Bronchial epithelial cell (primary cell): ENCODE data around the gene EBLN2. TPM values are rescaled to one million over a fixed set of nuclear protein-coding genes. Genes with fewer than 3 reads are reported as not detected.
A peak's percentile ranks its signal among the peaks of the same experiment; 100 is the strongest.

Source experiments
- DNase-seq: peaks from one replicate; pipeline ENCODE4 v3.0.0-alpha.2; 2010; ENCODE audit warnings: low read depth
- FAIRE-seq: peaks from 2 replicates; lab custom pipeline; 2011; peaks lifted over from hg19 to GRCh38; lab: Jason Lieb, UNC
- H3K27me3 ChIP-seq: 2 replicates; pipeline ENCODE4 v1.5.1; 2011; ENCODE audit warnings: low read length; ENCODE audit not compliant: control insufficient read depth, insufficient read depth
- H3K36me3 ChIP-seq: 2 replicates; pipeline ENCODE4 v1.5.1; 2011; ENCODE audit warnings: low read length; ENCODE audit not compliant: control insufficient read depth, insufficient read depth
- H3K4me3 ChIP-seq: 2 replicates; pipeline ENCODE4 v1.5.1; 2011; ENCODE audit warnings: mild to moderate bottlenecking, low read depth, low read length, control low read depth
- total RNA-seq: library from RNA; depleted of rRNA; stranded (reverse); fragments of >200 nt; gene quantifications from 2 replicates; pipeline ENCODE4 v1.2.1, GENCODE V29; 2014
- TF ChIP-seq, protein P1 (sequence below): IDR thresholded peaks from 2 replicates; pipeline ENCODE4 v1.5.1; 2011; ENCODE audit warnings: mild to moderate bottlenecking, moderate library complexity, low read length, control low read depth, inconsistent platforms; ENCODE audit not compliant: insufficient read depth, severe bottlenecking

EBLN2 gene
- total RNA-seq, 1 donor from 2014 or later, result 5.3 TPM

DNA sequence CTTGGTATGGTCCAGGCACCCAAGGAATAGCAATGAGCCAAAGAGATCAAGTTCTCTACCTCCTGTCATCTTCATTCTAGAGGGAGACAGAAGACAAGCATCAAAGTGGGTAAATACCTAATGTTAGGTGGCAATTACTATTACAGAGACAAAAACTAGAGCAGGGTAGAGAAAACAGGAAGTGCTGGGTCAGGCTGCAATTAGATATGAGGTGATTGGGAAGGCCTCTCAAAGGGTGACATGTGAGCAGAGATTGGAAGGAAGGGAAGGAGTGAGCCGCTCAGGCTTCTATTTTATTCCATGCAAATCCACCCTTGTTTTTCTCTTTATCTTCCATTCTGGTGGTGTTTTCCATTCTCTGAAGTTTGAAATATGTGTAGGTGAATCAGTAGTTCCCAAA lies 37.4 kb downstream of the EBLN2 start:
- no peak overlapping the region for H3K4me3 ChIP-seq
- TF ChIP-seq, protein P1, sequence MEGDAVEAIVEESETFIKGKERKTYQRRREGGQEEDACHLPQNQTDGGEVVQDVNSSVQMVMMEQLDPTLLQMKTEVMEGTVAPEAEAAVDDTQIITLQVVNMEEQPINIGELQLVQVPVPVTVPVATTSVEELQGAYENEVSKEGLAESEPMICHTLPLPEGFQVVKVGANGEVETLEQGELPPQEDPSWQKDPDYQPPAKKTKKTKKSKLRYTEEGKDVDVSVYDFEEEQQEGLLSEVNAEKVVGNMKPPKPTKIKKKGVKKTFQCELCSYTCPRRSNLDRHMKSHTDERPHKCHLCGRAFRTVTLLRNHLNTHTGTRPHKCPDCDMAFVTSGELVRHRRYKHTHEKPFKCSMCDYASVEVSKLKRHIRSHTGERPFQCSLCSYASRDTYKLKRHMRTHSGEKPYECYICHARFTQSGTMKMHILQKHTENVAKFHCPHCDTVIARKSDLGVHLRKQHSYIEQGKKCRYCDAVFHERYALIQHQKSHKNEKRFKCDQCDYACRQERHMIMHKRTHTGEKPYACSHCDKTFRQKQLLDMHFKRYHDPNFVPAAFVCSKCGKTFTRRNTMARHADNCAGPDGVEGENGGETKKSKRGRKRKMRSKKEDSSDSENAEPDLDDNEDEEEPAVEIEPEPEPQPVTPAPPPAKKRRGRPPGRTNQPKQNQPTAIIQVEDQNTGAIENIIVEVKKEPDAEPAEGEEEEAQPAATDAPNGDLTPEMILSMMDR, result no peak
- FAIRE-seq (no peak), DNase-seq (no peak)
- no peaks in the 10 kb centered on the region for H3K36me3 ChIP-seq
- no peaks in the 10 kb centered on the region for H3K27me3 ChIP-seq

DNA sequence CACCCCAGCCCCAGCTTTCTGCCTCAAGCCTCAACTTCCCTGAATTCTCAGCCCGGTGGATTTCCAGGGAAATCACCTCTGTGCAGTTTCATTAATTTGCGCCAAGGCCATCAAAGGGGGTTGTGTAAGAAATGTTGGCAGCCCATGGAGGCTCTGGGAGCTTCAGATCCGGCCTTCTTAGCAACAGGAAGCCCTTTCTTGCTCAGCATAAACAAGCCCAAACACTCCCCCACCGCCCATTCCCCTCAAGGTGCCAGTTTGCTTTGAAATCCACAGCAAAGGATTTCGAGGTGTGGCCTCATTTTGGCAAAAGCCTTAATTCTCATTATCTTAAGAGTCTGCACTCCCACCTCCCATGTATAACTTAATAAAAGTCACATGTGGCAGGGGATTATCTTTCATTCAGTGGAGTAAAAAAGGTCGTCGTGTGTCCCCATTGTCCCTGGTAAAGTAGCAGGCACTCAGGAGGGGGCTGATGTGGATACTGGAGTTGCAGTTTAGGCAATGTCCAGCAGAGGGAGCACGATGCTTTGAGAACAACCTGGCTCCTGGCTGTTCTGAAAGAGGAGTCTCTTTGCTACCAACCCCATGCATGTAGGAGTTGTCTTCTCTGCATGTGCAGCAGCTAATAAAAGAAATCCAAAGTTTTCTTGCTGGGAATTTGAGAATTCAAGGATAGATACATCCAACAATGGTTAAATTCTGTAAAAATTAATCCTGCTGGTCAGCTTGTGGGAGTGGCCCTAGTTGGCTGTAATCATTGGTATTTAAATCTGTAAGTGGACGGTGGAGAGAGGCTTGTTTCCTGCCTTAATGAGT lies 39.5 kb downstream of the EBLN2 start:
- TF ChIP-seq, protein P1, result peak; percentile 92
- Histone ChIP-seq H3K4me3 (no peak overlapping the region), H3K27me3 (no peaks in the 10 kb centered on the region), H3K36me3 (no peaks in the 10 kb centered on the region)
- peak; percentile 62 for DNase-seq
- no peak for FAIRE-seq

DNA sequence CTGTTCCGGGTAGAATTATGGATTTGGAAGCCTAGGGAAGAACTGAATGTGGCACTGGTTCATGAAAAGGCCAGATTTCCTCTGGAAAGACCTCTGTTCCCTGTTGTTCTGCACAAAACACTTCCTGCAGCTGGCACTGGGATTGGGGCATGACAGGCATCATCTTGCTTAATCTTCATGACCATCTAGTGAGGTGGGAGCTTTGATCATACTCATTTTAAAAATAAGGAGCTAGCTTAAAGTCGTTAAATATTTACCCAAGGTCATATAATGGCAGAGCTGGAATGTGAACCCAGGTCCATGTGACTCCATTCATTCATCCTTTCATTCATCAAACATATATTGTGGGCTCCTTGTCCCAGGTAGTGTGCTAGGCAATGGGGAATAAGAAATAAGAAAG lies 40.4 kb downstream of the EBLN2 start:
- DNase-seq, result no peak
- TF ChIP-seq, protein P1, result no peak
- no peak for FAIRE-seq

DNA sequence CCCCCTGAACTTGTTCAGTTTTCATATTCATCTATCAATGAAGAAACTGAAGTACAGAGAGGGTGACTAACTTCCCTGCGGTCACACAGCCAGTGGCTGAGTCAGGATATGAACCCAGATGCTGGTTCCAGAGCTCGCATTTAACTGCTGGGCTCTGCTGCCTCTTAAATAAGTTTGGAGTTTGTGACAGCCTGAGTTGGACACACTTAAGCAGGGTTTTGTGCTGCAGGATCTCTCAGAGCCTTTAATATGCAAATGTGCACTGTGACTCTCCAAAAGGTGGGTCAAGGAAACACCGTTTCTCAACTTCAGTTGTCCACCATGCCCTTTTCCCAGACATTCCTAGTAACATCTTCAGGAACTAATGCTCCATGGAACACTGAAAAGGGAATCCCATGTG lies 45.8 kb downstream of the EBLN2 start:
- TF ChIP-seq, protein P1, result no peak
- H3K27me3 ChIP-seq, result no peaks in the 10 kb centered on the region
- DNase-seq, result no peak
- no peaks in the 10 kb centered on the region for H3K36me3 ChIP-seq
- no peak overlapping the region for H3K4me3 ChIP-seq
- FAIRE-seq, result no peak

More for the DNA sequence above, 40.4 kb downstream of the EBLN2 start:
- no peaks in the 10 kb centered on the region for H3K27me3 ChIP-seq
- H3K4me3 ChIP-seq, result no peak overlapping the region
- H3K36me3 ChIP-seq, result no peaks in the 10 kb centered on the region

DNA sequence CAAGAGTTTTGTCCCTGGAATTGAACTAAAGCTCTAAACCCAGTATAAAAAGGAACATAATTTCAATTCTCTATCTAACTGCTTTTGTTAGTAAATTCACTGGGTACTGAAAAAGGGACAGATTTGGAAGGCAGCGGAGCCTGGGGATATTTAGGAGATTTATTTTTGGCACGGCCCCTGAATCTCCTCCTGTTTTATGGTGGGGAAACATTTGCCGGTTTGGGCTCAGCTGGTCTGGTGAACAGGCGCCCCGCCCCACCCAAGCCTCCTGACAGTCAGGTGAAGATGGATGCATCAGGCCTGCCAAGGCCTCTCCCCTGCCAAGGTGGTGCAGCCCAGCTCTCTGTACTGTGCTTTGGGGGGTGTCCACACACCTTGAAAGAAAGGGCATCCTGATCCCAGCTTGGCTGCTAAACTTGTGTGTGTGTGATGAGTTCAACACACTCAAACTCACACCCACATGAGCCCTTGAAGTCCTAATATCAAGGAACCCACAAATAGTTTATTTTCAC lies 46.3 kb downstream of the EBLN2 start:
- DNase-seq (no peak), FAIRE-seq (no peak)
- Histone ChIP-seq H3K36me3 (no peaks in the 10 kb centered on the region), H3K4me3 (no peak overlapping the region), H3K27me3 (no peaks in the 10 kb centered on the region)
- TF ChIP-seq, protein P1, result no peak

DNA sequence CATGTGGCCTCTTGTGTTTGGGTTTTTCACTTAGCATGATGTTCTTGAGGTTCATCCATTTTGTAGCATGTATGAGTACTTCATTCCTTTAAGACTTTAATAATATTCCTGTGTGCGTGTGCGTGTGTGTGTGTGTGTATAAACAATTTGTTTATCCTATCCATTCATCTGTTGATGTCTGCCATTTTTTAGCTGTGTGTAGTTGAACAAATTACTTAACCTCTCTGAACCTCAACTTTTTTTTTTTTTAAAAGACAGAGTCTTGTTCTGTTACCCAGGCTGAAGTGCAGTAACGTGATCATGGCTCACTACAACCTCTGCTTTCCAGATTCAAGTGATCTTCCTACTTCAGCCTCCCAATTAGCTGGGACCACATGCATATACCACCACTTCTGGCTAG lies 47.3 kb downstream of the EBLN2 start:
- FAIRE-seq (no peak), DNase-seq (no peak)
- TF ChIP-seq, protein P1, result no peak
- Histone ChIP-seq H3K36me3 (no peaks in the 10 kb centered on the region), H3K27me3 (no peaks in the 10 kb centered on the region), H3K4me3 (no peak overlapping the region)
